Central memory CD8-positive, alpha-beta T cell (primary cell): ENCODE measurements around the gene FNDC3A.
"Not testable (repeated sequence)": the region's sequence is repeated elsewhere in the genome, so short reads cannot be mapped to it uniquely, and the experiment has no call there.

ENCODE experiments used
- ATAC-seq: fragments of 150-1000 bp; cut with Tn5 transposase; replicated peaks from 2 replicates; pipeline ENCODE4 v1.10.0; 2022; ENCODE audit warnings: mild to moderate bottlenecking, moderate FRiP score, moderate number of reproducible peaks; ENCODE audit not compliant: poor library complexity, severe bottlenecking; ENCODE audit errors: extremely low read depth
- DNase-seq, 2 donors: peaks; one replicate each; pipeline ENCODE4 v3.0.0; 2021; ENCODE audit warnings: low spot score in 2 of 2
- H3K27ac Mint-ChIP-seq: one replicate; pipeline ENCODE4 v1.8.0; 2022; ENCODE audit warnings: low read depth, mild to moderate bottlenecking, moderate library complexity, mixed read lengths
- H3K27me3 Mint-ChIP-seq: one replicate; pipeline ENCODE4 v1.8.0; 2022; ENCODE audit warnings: mixed read lengths
- H3K36me3 Mint-ChIP-seq: one replicate; pipeline ENCODE4 v1.8.0; 2022; ENCODE audit warnings: mild to moderate bottlenecking, moderate library complexity, mixed read lengths; ENCODE audit not compliant: insufficient read depth
- H3K4me1 Mint-ChIP-seq: one replicate; pipeline ENCODE4 v1.8.0; 2022; ENCODE audit warnings: mixed read lengths
- H3K4me3 Mint-ChIP-seq: one replicate; pipeline ENCODE4 v1.8.0; 2022; ENCODE audit warnings: mild to moderate bottlenecking, moderate library complexity, mixed read lengths
- H3K9me3 Mint-ChIP-seq: one replicate; pipeline ENCODE4 v1.8.0; 2022; ENCODE audit warnings: mixed read lengths

Gene FNDC3A

DNA sequence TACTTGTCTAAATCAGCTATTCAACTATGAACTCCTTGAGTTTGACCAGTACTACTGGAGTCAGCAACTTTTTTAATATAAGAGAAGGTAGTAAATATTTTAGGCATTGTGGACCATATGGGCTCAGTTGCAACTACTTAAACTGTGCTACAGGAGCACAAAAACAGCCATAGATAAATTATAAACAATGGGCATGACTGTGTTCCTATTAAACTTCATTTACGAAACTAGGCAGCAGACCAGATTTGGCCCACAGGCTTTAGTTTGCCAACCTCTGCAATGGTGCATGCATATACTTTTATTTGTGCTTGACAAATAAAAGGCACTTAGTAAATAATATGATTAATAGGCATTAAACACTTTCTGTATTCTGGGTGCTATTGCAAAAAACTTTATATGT lies 7.6 kb downstream of the FNDC3A start:
- Mint-ChIP-seq H3K27ac (no peak overlapping the region), H3K27me3 (no peaks in the 10 kb centered on the region), H3K9me3 (no peaks in the 10 kb centered on the region), H3K36me3 (peaks cover 2% of the 10 kb centered on the region), H3K4me1 (peaks cover 33% of the 10 kb centered on the region), H3K4me3 (no peak overlapping the region)
- no peak for DNase-seq
- ATAC-seq = no peak

GRCh38 chr13:48985756-48986155 lies 10.0 kb downstream of the FNDC3A start:
- Mint-ChIP-seq H3K36me3 (peaks cover 2% of the 10 kb centered on the region), H3K4me3 (no peak overlapping the region), H3K9me3 (no peaks in the 10 kb centered on the region), H3K4me1 (peaks cover 16% of the 10 kb centered on the region), H3K27ac (no peak overlapping the region), H3K27me3 (no peaks in the 10 kb centered on the region)
- DNase-seq = no peak
- no peak for ATAC-seq

- Mint-ChIP-seq H3K27me3 (no peaks in the 10 kb centered on the region), H3K4me1 (no peaks in the 10 kb centered on the region), H3K9me3 (no peaks in the 10 kb centered on the region), H3K4me3 (no peak overlapping the region), H3K36me3 (no peaks in the 10 kb centered on the region), H3K27ac (no peak overlapping the region)
- ATAC-seq (no peak), DNase-seq (no peak)
Observed at GRCh38 chr13:48990900-48991299, 15.2 kb downstream of the FNDC3A start.

DNA sequence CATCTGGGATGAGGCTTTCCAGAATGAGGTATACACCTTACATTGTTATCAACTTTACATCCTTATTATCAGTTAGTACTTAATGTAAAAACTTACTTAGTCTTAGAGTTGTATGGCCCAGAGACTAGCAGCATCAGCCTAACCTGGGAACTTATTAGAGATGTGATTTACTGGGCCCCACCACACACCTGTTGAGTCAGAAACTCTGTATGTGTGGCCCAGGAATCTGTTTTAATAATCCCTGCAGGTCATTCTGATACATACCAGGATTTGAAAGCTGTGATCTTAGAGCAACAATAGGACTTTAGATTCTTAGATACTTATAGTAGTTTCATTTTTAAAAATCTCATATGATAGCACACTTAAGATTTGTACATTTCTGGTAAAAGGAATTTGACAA lies 17.4 kb downstream of the FNDC3A start:
- H3K36me3 Mint-ChIP-seq = no peaks in the 10 kb centered on the region
- no peak overlapping the region for H3K4me3 Mint-ChIP-seq
- H3K27ac Mint-ChIP-seq = no peak overlapping the region
- H3K4me1 Mint-ChIP-seq = peaks cover 9% of the 10 kb centered on the region
- ATAC-seq (no peak), DNase-seq (no peak)
- no peaks in the 10 kb centered on the region for H3K9me3 Mint-ChIP-seq
- H3K27me3 Mint-ChIP-seq = no peaks in the 10 kb centered on the region

DNA sequence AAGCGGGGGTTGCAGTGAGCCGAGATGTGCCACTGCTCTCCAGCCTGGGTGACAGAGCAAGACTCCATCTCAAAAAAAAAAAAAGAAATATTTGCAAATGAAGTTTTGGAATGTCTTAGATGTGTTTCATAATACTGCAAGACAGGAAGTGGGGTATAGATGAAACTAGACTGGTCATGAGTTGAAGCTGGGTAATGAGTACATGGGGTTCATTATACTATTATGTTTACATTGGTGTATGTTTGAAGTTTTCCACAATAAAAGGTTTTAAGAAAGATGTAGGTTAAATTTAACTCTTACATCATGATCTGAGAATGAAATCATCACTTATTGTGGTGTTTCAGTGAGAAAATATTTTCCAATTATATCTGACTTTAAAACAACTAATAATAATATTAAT lies 19.0 kb downstream of the FNDC3A start:
- H3K36me3 Mint-ChIP-seq = no peaks in the 10 kb centered on the region
- H3K9me3 Mint-ChIP-seq = peaks cover 4% of the 10 kb centered on the region
- no peaks in the 10 kb centered on the region for H3K27me3 Mint-ChIP-seq
- H3K4me3 Mint-ChIP-seq = no peak overlapping the region
- no peak for DNase-seq
- no peak overlapping the region for H3K27ac Mint-ChIP-seq
- no peak for ATAC-seq
- peaks cover 14% of the 10 kb centered on the region for H3K4me1 Mint-ChIP-seq

DNA sequence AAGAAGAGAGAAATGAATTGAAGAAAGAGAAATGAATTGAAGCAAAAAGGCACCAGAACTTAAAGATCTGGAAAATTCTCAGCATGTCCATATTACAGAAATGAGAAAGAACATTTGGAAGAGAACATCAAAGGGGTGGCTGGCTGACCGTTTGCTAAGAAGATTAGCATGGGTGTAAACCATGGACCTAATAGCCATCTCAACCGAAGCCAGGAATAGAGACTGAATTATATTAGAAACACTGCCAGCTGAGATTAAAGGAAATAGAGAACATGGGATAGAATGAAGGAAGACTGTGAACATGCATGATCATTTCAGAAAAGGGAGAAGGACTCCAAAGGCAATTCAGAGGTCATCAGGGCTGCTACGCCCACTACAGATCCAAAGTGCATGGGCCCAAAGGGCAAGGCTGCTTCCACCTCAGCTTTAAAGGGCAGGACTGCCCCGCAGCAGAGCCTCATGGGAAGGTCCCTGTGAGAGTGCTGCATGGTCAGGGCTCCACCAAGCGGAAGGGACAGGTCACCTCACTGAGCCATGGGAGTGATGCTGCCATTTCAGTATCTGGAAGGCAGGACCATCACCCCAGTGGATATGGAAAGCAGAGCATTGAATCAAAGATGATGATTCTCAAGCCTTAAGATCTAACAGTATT lies 23.1 kb downstream of the FNDC3A start:
- H3K4me1 Mint-ChIP-seq = peaks cover 36% of the 10 kb centered on the region
- ATAC-seq (no peak), DNase-seq (no peak)
- no peaks in the 10 kb centered on the region for H3K27me3 Mint-ChIP-seq
- peaks cover 2% of the 10 kb centered on the region for H3K36me3 Mint-ChIP-seq
- no peak overlapping the region for H3K27ac Mint-ChIP-seq
- H3K9me3 Mint-ChIP-seq = peaks cover 13% of the 10 kb centered on the region
- H3K4me3 Mint-ChIP-seq = no peak overlapping the region

DNA sequence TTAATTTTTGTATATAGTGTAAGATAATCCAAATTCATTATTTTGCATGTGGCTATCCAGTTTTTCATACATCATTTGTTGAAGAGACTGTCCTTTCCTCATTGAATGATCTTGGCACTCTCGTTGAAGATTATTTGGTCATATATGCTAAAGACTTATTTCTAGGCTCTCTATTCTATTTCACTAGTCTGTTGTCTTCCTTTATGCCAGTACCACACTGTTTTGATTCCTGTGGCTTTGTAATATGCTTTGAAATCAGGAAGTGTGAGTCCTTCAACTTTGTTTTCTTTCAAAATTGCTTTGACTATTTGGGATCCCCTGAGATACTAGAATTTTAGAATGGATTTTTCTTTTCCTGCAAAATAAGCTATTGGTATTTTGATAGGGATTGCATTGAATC lies 24.5 kb downstream of the FNDC3A start:
- H3K36me3 Mint-ChIP-seq = peaks cover 2% of the 10 kb centered on the region
- DNase-seq (no peak), ATAC-seq (no peak)
- H3K27me3 Mint-ChIP-seq = no peaks in the 10 kb centered on the region
- no peak overlapping the region for H3K4me3 Mint-ChIP-seq
- H3K9me3 Mint-ChIP-seq = peaks cover 13% of the 10 kb centered on the region
- peaks cover 36% of the 10 kb centered on the region for H3K4me1 Mint-ChIP-seq
- no peak overlapping the region for H3K27ac Mint-ChIP-seq

DNA sequence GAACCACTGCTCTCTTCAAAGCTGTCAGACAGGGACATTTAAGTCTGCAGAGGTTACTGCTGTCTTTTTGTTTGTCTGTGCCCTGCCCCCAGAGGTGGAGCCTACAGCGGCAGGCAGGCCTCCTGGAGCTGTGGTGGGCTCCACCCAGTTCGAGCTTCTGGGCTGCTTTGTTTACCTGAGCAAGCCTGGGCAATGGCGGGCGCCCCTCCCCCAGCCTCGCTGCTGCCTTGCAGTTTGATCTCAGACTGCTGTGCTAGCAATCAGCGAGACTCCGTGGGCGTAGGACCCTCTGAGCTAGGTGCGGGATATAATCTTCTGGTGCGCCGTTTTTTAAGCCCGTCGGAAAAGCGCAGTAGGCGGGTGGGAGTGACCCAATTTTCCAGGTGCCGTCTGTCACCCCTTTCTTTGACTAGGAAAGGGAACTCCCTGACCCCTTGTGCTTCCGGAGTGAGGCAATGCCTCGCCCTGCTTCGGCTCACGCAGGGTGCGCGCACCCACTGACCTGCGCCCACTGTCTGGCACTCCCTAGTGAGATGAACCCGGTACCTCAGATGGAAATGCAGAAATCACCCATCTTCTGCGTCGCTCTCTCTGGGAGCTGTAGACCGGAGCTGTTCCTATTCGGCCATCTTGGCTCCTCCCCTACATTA lies 43.4 kb downstream of the FNDC3A start:
- not testable (repeated sequence) for H3K36me3 Mint-ChIP-seq, H3K4me1 Mint-ChIP-seq, DNase-seq, ATAC-seq, H3K4me3 Mint-ChIP-seq, H3K27ac Mint-ChIP-seq, H3K27me3 Mint-ChIP-seq, H3K9me3 Mint-ChIP-seq

DNA sequence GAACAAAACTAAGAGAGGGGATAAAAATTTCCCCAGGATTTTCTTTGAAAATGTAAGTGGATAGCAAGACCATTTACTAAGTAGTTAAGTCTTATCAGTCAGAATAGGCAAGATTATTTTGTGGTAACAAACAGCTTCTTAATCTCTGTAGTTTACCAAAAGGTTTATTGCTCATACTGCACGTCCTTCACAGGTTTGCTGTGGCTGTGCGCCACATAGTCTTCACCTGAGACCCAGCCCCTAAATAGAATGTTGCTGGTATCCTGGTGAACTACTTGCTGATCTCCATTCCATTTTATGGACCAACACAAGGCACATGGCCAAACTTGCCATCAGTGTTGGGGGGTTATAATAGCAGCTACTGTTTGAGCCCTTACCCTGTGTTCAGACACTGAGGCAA lies 44.6 kb downstream of the FNDC3A start:
- no peak overlapping the region for H3K27ac Mint-ChIP-seq
- peaks cover 5% of the 10 kb centered on the region for H3K4me1 Mint-ChIP-seq
- no peak for DNase-seq

DNA sequence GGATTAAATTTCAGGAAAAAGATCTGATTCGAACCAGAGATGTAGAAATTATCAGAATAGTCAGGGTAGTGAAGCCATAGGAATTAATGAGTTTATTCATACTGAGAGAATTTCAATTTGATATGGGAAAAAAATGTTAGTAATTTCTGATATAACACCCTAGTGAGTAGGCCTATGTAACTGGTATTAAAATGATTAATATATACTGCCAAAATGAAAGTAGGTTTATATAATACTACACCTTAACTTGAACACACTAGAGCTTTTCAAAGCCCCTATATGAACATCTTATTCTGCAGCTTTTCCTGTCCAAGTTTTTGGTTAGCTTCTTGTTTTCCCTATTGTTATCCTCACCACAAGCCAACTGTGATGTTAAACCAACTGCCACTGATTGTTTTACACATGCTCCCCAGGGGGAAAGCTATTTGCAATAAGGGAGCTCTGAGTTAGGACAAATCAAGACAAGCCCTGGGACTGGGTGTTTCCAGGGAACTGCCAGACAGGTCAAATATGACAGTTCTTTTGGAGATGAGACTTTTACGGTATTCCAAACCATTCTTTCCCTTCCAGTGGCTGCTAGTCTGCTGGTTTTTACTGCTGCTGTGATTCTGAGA lies 45.3 kb downstream of the FNDC3A start:
- H3K9me3 Mint-ChIP-seq = no peaks in the 10 kb centered on the region
- no peak overlapping the region for H3K27ac Mint-ChIP-seq
- no peak overlapping the region for H3K4me3 Mint-ChIP-seq
- ATAC-seq (no peak), DNase-seq (no peak)
- no peaks in the 10 kb centered on the region for H3K27me3 Mint-ChIP-seq
- H3K4me1 Mint-ChIP-seq = peaks cover 5% of the 10 kb centered on the region
- H3K36me3 Mint-ChIP-seq = no peaks in the 10 kb centered on the region

More for the DNA sequence above, 44.6 kb downstream of the FNDC3A start:
- H3K36me3 Mint-ChIP-seq = no peaks in the 10 kb centered on the region
- ATAC-seq = no peak
- H3K27me3 Mint-ChIP-seq = no peaks in the 10 kb centered on the region
- H3K9me3 Mint-ChIP-seq = no peaks in the 10 kb centered on the region
- no peak overlapping the region for H3K4me3 Mint-ChIP-seq

- Mint-ChIP-seq H3K27me3 (no peaks in the 10 kb centered on the region), H3K36me3 (peaks cover 2% of the 10 kb centered on the region), H3K9me3 (no peaks in the 10 kb centered on the region), H3K4me3 (no peak overlapping the region), H3K4me1 (peaks cover 5% of the 10 kb centered on the region), H3K27ac (no peak overlapping the region)
- ATAC-seq = no peak
- no peak for DNase-seq
Observed at GRCh38 chr13:49021953-49022352, 46.2 kb downstream of the FNDC3A start.

GRCh38 chr13:49022472-49023144 lies 46.9 kb downstream of the FNDC3A start:
- H3K36me3 Mint-ChIP-seq = peaks cover 2% of the 10 kb centered on the region
- no peak overlapping the region for H3K4me3 Mint-ChIP-seq
- H3K9me3 Mint-ChIP-seq = no peaks in the 10 kb centered on the region
- H3K27me3 Mint-ChIP-seq = no peaks in the 10 kb centered on the region
- DNase-seq (no peak), ATAC-seq (no peak)
- H3K4me1 Mint-ChIP-seq = peaks cover 5% of the 10 kb centered on the region
- no peak overlapping the region for H3K27ac Mint-ChIP-seq

DNA sequence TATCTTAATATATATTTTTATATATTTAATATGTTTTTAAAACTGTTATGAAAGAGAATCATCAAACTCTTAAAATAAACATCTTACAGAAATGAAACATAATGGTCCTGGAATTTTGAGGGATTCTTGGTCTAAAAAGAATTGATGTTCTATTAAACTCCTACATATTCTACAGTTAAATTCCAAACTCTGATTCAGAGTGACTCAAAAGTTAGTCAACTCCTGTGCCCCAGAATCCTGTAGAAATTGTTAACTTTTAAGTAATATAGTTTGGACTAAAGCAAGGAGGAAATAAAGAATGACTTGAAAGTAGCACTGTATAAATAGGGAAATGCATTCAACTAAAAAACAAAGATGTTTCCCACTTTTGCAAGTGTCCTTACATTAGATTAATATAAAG lies 47.7 kb downstream of the FNDC3A start:
- Mint-ChIP-seq H3K9me3 (no peaks in the 10 kb centered on the region), H3K27me3 (no peaks in the 10 kb centered on the region), H3K36me3 (peaks cover 2% of the 10 kb centered on the region), H3K4me1 (peaks cover 9% of the 10 kb centered on the region), H3K27ac (no peak overlapping the region), H3K4me3 (no peak overlapping the region)
- DNase-seq (no peak), ATAC-seq (no peak)
